Upper lobe of left lung (tissue), 6 donors: Measurements from ENCODE around the gene FGFRL1. TPM values are rescaled to one million over a fixed set of nuclear protein-coding genes. Genes with fewer than 3 reads are reported as not detected.

Experiments
- ATAC-seq, 2 donors: fragments of 200-7000 bp; cut with Tn5 transposase; one replicate each; pipeline ENCODE4 v1.9.1; 2022; ENCODE audit warnings: mild to moderate bottlenecking in 2 of 2, moderate library complexity in 2 of 2; ENCODE audit not compliant: low FRiP score in 2 of 2
- DNase-seq, 2 donors: peaks; one replicate each; pipeline ENCODE4 v3.0.0-alpha.2; 2019 to 2020
- H3K27ac ChIP-seq, 4 donors: fragments of 200-600 bp; sonication (generic); one replicate each; pipeline ENCODE4 v1.5.1; 2016 to 2019
- H3K27me3 ChIP-seq, 4 donors: fragments of 200-600 bp; sonication (generic); one replicate each; pipeline ENCODE4 v1.5.1; 2017 to 2019
- H3K36me3 ChIP-seq, 4 donors: fragments of 200-600 bp; sonication (generic); one replicate each; pipeline ENCODE4 v1.5.1; 2016 to 2019
- H3K4me1 ChIP-seq, 4 donors: fragments of 200-600 bp; sonication (generic); one replicate each; pipeline ENCODE4 v1.5.1; 2018 to 2019
- H3K4me3 ChIP-seq, 4 donors: fragments of 200-600 bp; sonication (generic); one replicate each; pipeline ENCODE4 v1.5.1; 2017 to 2019; ENCODE audit warnings: mild to moderate bottlenecking in 2 of 4, moderate library complexity in 1 of 4
- H3K9me3 ChIP-seq, 4 donors: fragments of 200-600 bp; sonication (generic); one replicate each; pipeline ENCODE4 v1.5.1; 2018 to 2019
- EP300 ChIP-seq, 4 donors: sonication (generic); formaldehyde crosslinking; IDR thresholded peaks; one replicate each; pipeline ENCODE4 v1.5.1; 2017; ENCODE audit warnings: antibody characterized with exemption in 4 of 4, control low read depth in 2 of 4
- POLR2A ChIP-seq, 4 donors: fragments of 450-650 bp; IDR thresholded peaks; one replicate each; pipeline ENCODE4 v1.5.1; 2016 to 2017; ENCODE audit warnings: antibody characterized with exemption in 4 of 4, mild to moderate bottlenecking in 2 of 4
- POLR2AphosphoS5 ChIP-seq, 2 donors: sonication (generic); formaldehyde crosslinking; IDR thresholded peaks; one replicate each; pipeline ENCODE4 v1.5.1; 2017; ENCODE audit warnings: antibody characterized with exemption in 2 of 2
- whole genome bisulfite sequencing, 2 donors: methylation state at CpG; one replicate each; pipeline ENCODE4 v1.1.5; 2017 to 2018; 5-methylcytosine and 5-hydroxymethylcytosine counted together
- total RNA-seq, 6 donors: library from RNA; depleted of rRNA in 4 of 6; stranded (reverse); fragments of >200 nt in 4 of 6; gene quantifications; one replicate each; pipeline versions ENCODE4 v1.1.0 to v1.2.1, GENCODE V29; 2016 to 2021
- TF ChIP-seq, protein P1 (sequence below), 6 experiments: fragments of 450-650 bp in 4 of 6; fragments of 200-600 bp in 2 of 6; sonication (generic) in 2 of 6; IDR thresholded peaks; one replicate each; pipeline ENCODE4 v1.5.1; 2016 to 2019; ENCODE audit warnings: antibody characterized with exemption in 6 of 6
- donor health status: DM: no; HTN: no; CAD: no; lungs with moderate emphysema.
- donor health status: DM: no; HTN: yes; CAD: no; lungs with severe emphysema.

The FGFRL1 gene
- total RNA-seq, 6 donors from 2014 or later, result 21.0 to 32.4 (median 25.6) TPM

- H3K4me3 ChIP-seq, result no peak overlapping the region
- ATAC-seq (no peak), DNase-seq (no peak)
- no peak overlapping the region for H3K27ac ChIP-seq
- no peaks in the 10 kb centered on the region for H3K9me3 ChIP-seq
- WGBS, 2 donors, result 86 to 87% methylated on average over 6 of the region's 6 CpGs
- H3K27me3 ChIP-seq, result no peaks in the 10 kb centered on the region
- H3K4me1 ChIP-seq, result no peaks in the 10 kb centered on the region
- TF ChIP-seq POLR2AphosphoS5 (IDR thresholded peaks at IDR 0.05) (no peak), POLR2A (IDR thresholded peaks at IDR 0.05) (no peak)
- no peaks in the 10 kb centered on the region for H3K36me3 ChIP-seq
Observed at GRCh38 chr4:1061760-1062159, 50.3 kb downstream of the FGFRL1 start.

- ATAC-seq (no peak), DNase-seq (no peak)
- Histone ChIP-seq H3K27ac (no peak overlapping the region), H3K9me3 (no peaks in the 10 kb centered on the region), H3K36me3 (no peaks in the 10 kb centered on the region), H3K27me3 (no peaks in the 10 kb centered on the region), H3K4me3 (no peak overlapping the region), H3K4me1 (no peaks in the 10 kb centered on the region)
- TF ChIP-seq, protein P1, sequence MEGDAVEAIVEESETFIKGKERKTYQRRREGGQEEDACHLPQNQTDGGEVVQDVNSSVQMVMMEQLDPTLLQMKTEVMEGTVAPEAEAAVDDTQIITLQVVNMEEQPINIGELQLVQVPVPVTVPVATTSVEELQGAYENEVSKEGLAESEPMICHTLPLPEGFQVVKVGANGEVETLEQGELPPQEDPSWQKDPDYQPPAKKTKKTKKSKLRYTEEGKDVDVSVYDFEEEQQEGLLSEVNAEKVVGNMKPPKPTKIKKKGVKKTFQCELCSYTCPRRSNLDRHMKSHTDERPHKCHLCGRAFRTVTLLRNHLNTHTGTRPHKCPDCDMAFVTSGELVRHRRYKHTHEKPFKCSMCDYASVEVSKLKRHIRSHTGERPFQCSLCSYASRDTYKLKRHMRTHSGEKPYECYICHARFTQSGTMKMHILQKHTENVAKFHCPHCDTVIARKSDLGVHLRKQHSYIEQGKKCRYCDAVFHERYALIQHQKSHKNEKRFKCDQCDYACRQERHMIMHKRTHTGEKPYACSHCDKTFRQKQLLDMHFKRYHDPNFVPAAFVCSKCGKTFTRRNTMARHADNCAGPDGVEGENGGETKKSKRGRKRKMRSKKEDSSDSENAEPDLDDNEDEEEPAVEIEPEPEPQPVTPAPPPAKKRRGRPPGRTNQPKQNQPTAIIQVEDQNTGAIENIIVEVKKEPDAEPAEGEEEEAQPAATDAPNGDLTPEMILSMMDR (IDR thresholded peaks at IDR 0.05), result no peak
- no peak for TF ChIP-seq POLR2A (IDR thresholded peaks at IDR 0.05)
- TF ChIP-seq POLR2AphosphoS5 (IDR thresholded peaks at IDR 0.05), result no peak
- no peak for TF ChIP-seq EP300 (IDR thresholded peaks at IDR 0.05)
- 30 to 38% methylated on average over 7 of the region's 7 CpGs for WGBS, 2 donors
Observed at GRCh38 chr4:1062419-1062818, 51.0 kb downstream of the FGFRL1 start.

- Histone ChIP-seq H3K27ac (no peak overlapping the region), H3K36me3 (no peaks in the 10 kb centered on the region), H3K4me3 (no peak overlapping the region), H3K27me3 (no peaks in the 10 kb centered on the region), H3K9me3 (no peaks in the 10 kb centered on the region), H3K4me1 (no peaks in the 10 kb centered on the region)
- WGBS, 2 donors, result 10 to 42% methylated on average over 4 of the region's 4 CpGs
- no peak for TF ChIP-seq POLR2A (IDR thresholded peaks at IDR 0.05)
- TF ChIP-seq, protein P1 (IDR thresholded peaks at IDR 0.05), result no peak
- TF ChIP-seq EP300 (IDR thresholded peaks at IDR 0.05), result no peak
- TF ChIP-seq POLR2AphosphoS5 (IDR thresholded peaks at IDR 0.05), result no peak
- DNase-seq (no peak), ATAC-seq (no peak)
Observed at GRCh38 chr4:1065732-1066131, 54.3 kb downstream of the FGFRL1 start.

DNA sequence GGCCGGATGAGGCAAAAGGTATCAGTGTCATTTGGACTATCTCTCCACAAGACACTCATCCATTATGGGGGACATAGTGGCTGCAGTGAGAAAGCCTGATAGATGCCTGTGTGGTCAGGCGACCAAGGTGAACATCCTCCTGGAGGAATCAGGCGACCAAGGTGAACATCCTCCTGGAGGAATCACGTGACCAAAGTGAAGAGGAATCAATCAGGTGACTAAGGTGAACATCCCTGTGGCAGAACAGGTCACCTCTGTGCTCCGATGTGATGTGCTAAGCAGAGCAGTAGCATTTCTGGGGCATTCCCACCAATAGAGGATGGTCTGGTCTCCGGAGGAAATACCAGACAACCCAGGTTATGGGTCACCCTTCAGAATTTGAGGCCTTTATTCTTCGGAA is 58.0 kb downstream of the FGFRL1 start:
- Histone ChIP-seq H3K4me1 (no peaks in the 10 kb centered on the region), H3K27ac (no peak overlapping the region), H3K4me3 (no peak overlapping the region), H3K36me3 (no peaks in the 10 kb centered on the region), H3K9me3 (peaks cover 0 to 2% (median 0%) of the 10 kb centered on the region in 4 donors), H3K27me3 (no peaks in the 10 kb centered on the region)
- DNase-seq (no peak), ATAC-seq (peak in 1 of 2 donors; percentile 40)
- TF ChIP-seq POLR2A (IDR thresholded peaks at IDR 0.05) (no peak), POLR2AphosphoS5 (IDR thresholded peaks at IDR 0.05) (no peak), EP300 (IDR thresholded peaks at IDR 0.05) (no peak)
- TF ChIP-seq, protein P1 (IDR thresholded peaks at IDR 0.05), result no peak
- 81 to 86% methylated on average over 7 of the region's 7 CpGs for WGBS, 2 donors

GRCh38 chr4:1072830-1073446 is 61.5 kb downstream of the FGFRL1 start:
- peaks cover 0 to 2% (median 0%) of the 10 kb centered on the region in 4 donors for H3K9me3 ChIP-seq
- no peak overlapping the region for H3K4me3 ChIP-seq
- H3K27ac ChIP-seq, result no peak overlapping the region
- WGBS, 2 donors, result 22 to 29% methylated on average over 11 of the region's 11 CpGs
- no peaks in the 10 kb centered on the region for H3K27me3 ChIP-seq
- peak; percentile 60 to 79 for ATAC-seq
- no peaks in the 10 kb centered on the region for H3K36me3 ChIP-seq
- no peaks in the 10 kb centered on the region for H3K4me1 ChIP-seq
- peak in 1 of 2 donors; percentile 55 for DNase-seq
- TF ChIP-seq, protein P1 (IDR thresholded peaks at IDR 0.05), result peak; percentile 45 to 66 (median 50)
- TF ChIP-seq EP300 (IDR thresholded peaks at IDR 0.05) (no peak), POLR2A (IDR thresholded peaks at IDR 0.05) (no peak)
